Measurements from ENCODE around the gene SNUPN.

GRCh38 chr15:75669191-75669878 lies 43.8 kb upstream of the SNUPN start:
- TF ChIP-seq CTCF (IDR thresholded peaks at IDR 0.05) (no peak), POLR2A (IDR thresholded peaks at IDR 0.05) (no peak)
